ENCODE measurements around the gene APOB.

Gene APOB

GRCh38 chr2:21067125-21067524 is 23.3 kb upstream of the APOB start:
- no peak for ATAC-seq (ENCODE audit: insufficient read depth, low read depth)
- no peaks in the 10 kb centered on the region for H3K27me3 ChIP-seq (ENCODE audit: insufficient read depth, low read length, poor library complexity)
- TF ChIP-seq CTCF (IDR thresholded peaks at IDR 0.05; ENCODE audit: borderline replicate concordance, extremely low read depth, low read length, poor library complexity, severe bottlenecking) = no peak
- no peak for TF ChIP-seq EZH2 (IDR thresholded peaks at IDR 0.05; ENCODE audit: borderline replicate concordance, low read depth, low read length, severe bottlenecking)

GRCh38 chr2:21059885-21060610 is 16.2 kb upstream of the APOB start:
- no peak overlapping the region for H3K4me2 ChIP-seq (ENCODE audit: insufficient read depth, low read length)
- no peak overlapping the region for H3K27ac ChIP-seq (ENCODE audit: low read length)
- H3K4me3 ChIP-seq (ENCODE audit: low read depth in 1 of 2, low read length in 2 of 2) = no peak overlapping the region
- no peak for ATAC-seq (ENCODE audit: insufficient read depth, low read depth)
- H3K9me3 ChIP-seq (ENCODE audit: insufficient read depth, low read length, severe bottlenecking) = no peaks in the 10 kb centered on the region
- no peaks in the 10 kb centered on the region for H3K79me2 ChIP-seq (ENCODE audit: insufficient read depth, low read length)
- no peaks in the 10 kb centered on the region for H3K27me3 ChIP-seq (ENCODE audit: insufficient read depth, low read length, poor library complexity)
- H4K20me1 ChIP-seq (ENCODE audit: insufficient read depth, low read length) = no peaks in the 10 kb centered on the region
- no peak overlapping the region for H3K9ac ChIP-seq (ENCODE audit: low read depth, low read length)
- no peak for DNase-seq
- no peak for TF ChIP-seq CTCF (IDR thresholded peaks at IDR 0.05; ENCODE audit: borderline replicate concordance, extremely low read depth, low read length, poor library complexity, severe bottlenecking)
- TF ChIP-seq EZH2 (IDR thresholded peaks at IDR 0.05; ENCODE audit: borderline replicate concordance, low read depth, low read length, severe bottlenecking) = no peak
- H2AFZ ChIP-seq (ENCODE audit: low read depth, low read length) = no peak overlapping the region
- no peaks in the 10 kb centered on the region for H3K4me1 ChIP-seq (ENCODE audit: insufficient read depth, low read length)
- H3K36me3 ChIP-seq (ENCODE audit: insufficient read depth, low read length) = no peaks in the 10 kb centered on the region

More at GRCh38 chr2:21067125-21067524, 23.3 kb upstream of the APOB start:
- H3K4me1 ChIP-seq (ENCODE audit: insufficient read depth, low read length) = no peaks in the 10 kb centered on the region
- H3K79me2 ChIP-seq (ENCODE audit: insufficient read depth, low read length) = no peaks in the 10 kb centered on the region
- DNase-seq = no peak
- no peak overlapping the region for H3K27ac ChIP-seq (ENCODE audit: low read length)
- H3K9ac ChIP-seq (ENCODE audit: low read depth, low read length) = no peak overlapping the region
- no peaks in the 10 kb centered on the region for H4K20me1 ChIP-seq (ENCODE audit: insufficient read depth, low read length)
- no peaks in the 10 kb centered on the region for H3K36me3 ChIP-seq (ENCODE audit: insufficient read depth, low read length)
- no peak overlapping the region for H2AFZ ChIP-seq (ENCODE audit: low read depth, low read length)
- no peaks in the 10 kb centered on the region for H3K9me3 ChIP-seq (ENCODE audit: insufficient read depth, low read length, severe bottlenecking)
- no peak overlapping the region for H3K4me3 ChIP-seq (ENCODE audit: low read depth in 1 of 2, low read length in 2 of 2)
- H3K4me2 ChIP-seq (ENCODE audit: insufficient read depth, low read length) = no peak overlapping the region

- H3K27ac ChIP-seq (ENCODE audit: low read length) = no peak overlapping the region
- H2AFZ ChIP-seq (ENCODE audit: low read depth, low read length) = no peak overlapping the region
- no peaks in the 10 kb centered on the region for H4K20me1 ChIP-seq (ENCODE audit: insufficient read depth, low read length)
- no peak overlapping the region for H3K4me2 ChIP-seq (ENCODE audit: insufficient read depth, low read length)
- ATAC-seq (ENCODE audit: insufficient read depth, low read depth) (no peak), DNase-seq (no peak)
- no peak overlapping the region for H3K4me3 ChIP-seq (ENCODE audit: low read depth in 1 of 2, low read length in 2 of 2)
- H3K9me3 ChIP-seq (ENCODE audit: insufficient read depth, low read length, severe bottlenecking) = no peaks in the 10 kb centered on the region
- no peak for TF ChIP-seq CTCF (IDR thresholded peaks at IDR 0.05; ENCODE audit: borderline replicate concordance, extremely low read depth, low read length, poor library complexity, severe bottlenecking)
- no peak for TF ChIP-seq EZH2 (IDR thresholded peaks at IDR 0.05; ENCODE audit: borderline replicate concordance, low read depth, low read length, severe bottlenecking)
- no peaks in the 10 kb centered on the region for H3K27me3 ChIP-seq (ENCODE audit: insufficient read depth, low read length, poor library complexity)
- no peaks in the 10 kb centered on the region for H3K4me1 ChIP-seq (ENCODE audit: insufficient read depth, low read length)
- no peak overlapping the region for H3K9ac ChIP-seq (ENCODE audit: low read depth, low read length)
- no peaks in the 10 kb centered on the region for H3K36me3 ChIP-seq (ENCODE audit: insufficient read depth, low read length)
- H3K79me2 ChIP-seq (ENCODE audit: insufficient read depth, low read length) = no peaks in the 10 kb centered on the region
Observed at GRCh38 chr2:21057097-21057496, 13.2 kb upstream of the APOB start.

Measured in DND-41 (cell line).